Left ventricle myocardium inferior (tissue), 1 donor: Measurements from ENCODE around the gene COX5B. TPM values are rescaled to one million over a fixed set of nuclear protein-coding genes. Genes with fewer than 3 reads are reported as not detected.
"Not testable (repeated sequence)": the region's sequence is repeated elsewhere in the genome, so short reads cannot be mapped to it uniquely, and the experiment has no call there.

Experiments used
- DNase-seq: peaks from one replicate; pipeline ENCODE4 v3.0.0-alpha.2; 2020
- H3K27ac ChIP-seq: fragments of 200-600 bp; replicated peaks from 2 replicates; pipeline ENCODE4 v1.8.0; 2021
- H3K27me3 ChIP-seq: fragments of 200-600 bp; 2 replicates; pipeline ENCODE4 v1.8.0; 2021; ENCODE audit warnings: low read depth
- H3K36me3 ChIP-seq: fragments of 200-600 bp; 2 replicates; pipeline ENCODE4 v1.8.0; 2021
- H3K4me1 ChIP-seq: fragments of 200-600 bp; 2 replicates; pipeline ENCODE4 v1.8.0; 2021
- H3K4me3 ChIP-seq: fragments of 200-600 bp; 2 replicates; pipeline ENCODE4 v1.8.0; 2021; ENCODE audit warnings: mild to moderate bottlenecking, moderate library complexity
- H3K9me3 ChIP-seq: fragments of 200-600 bp; replicated peaks from 2 replicates; pipeline ENCODE4 v1.8.0; 2021
- intact Hi-C: fragments of 100-400 bp; cut with micrococcal nuclease; formaldehyde crosslinking; loops from one replicate; pipeline ENCODE4 v1.11.0; 2022
- total RNA-seq: library from RNA; stranded (reverse); fragmentation: NEBNext Ultra II Directional; extraction: Animal tissue kit (Norgen Biotek cat#: 25700); gene quantifications from one replicate; pipeline ENCODE4 v1.2.1, GENCODE V29; 2021
- TF ChIP-seq, protein P1 (sequence below): fragments of 200-600 bp; IDR thresholded peaks from 2 replicates; pipeline ENCODE4 v1.8.0; 2021; ENCODE audit warnings: antibody characterized with exemption, mild to moderate bottlenecking, borderline replicate concordance
- donor health status: DM: no; HTN: yes; CAD: no; lungs with severe emphysema.

Gene COX5B
- total RNA-seq, 1 donor from 2014 or later = 1,153 TPM

- TF ChIP-seq, protein P1, sequence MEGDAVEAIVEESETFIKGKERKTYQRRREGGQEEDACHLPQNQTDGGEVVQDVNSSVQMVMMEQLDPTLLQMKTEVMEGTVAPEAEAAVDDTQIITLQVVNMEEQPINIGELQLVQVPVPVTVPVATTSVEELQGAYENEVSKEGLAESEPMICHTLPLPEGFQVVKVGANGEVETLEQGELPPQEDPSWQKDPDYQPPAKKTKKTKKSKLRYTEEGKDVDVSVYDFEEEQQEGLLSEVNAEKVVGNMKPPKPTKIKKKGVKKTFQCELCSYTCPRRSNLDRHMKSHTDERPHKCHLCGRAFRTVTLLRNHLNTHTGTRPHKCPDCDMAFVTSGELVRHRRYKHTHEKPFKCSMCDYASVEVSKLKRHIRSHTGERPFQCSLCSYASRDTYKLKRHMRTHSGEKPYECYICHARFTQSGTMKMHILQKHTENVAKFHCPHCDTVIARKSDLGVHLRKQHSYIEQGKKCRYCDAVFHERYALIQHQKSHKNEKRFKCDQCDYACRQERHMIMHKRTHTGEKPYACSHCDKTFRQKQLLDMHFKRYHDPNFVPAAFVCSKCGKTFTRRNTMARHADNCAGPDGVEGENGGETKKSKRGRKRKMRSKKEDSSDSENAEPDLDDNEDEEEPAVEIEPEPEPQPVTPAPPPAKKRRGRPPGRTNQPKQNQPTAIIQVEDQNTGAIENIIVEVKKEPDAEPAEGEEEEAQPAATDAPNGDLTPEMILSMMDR = no peak
- Histone ChIP-seq H3K4me3 (no peak overlapping the region), H3K27ac (no peak overlapping the region), H3K9me3 (no peaks in the 10 kb centered on the region), H3K36me3 (no peaks in the 10 kb centered on the region), H3K4me1 (no peaks in the 10 kb centered on the region), H3K27me3 (no peaks in the 10 kb centered on the region)
- no peak for DNase-seq
- intact Hi-C loops = no loop called here
Measured at GRCh38 chr2:97617911-97618310, 28.0 kb upstream of the COX5B start.

- DNase-seq, H3K9me3 ChIP-seq, H3K36me3 ChIP-seq, intact Hi-C loops, H3K27ac ChIP-seq, H3K4me1 ChIP-seq, H3K4me3 ChIP-seq, H3K27me3 ChIP-seq: not testable (repeated sequence)
Measured at GRCh38 chr2:97618939-97619827, 26.7 kb upstream of the COX5B start.

GRCh38 chr2:97620492-97620891, 25.4 kb upstream of the COX5B start:
- H3K36me3 ChIP-seq, DNase-seq, H3K4me1 ChIP-seq, intact Hi-C loops, H3K27me3 ChIP-seq, H3K9me3 ChIP-seq, H3K4me3 ChIP-seq, H3K27ac ChIP-seq: not testable (repeated sequence)

DNA sequence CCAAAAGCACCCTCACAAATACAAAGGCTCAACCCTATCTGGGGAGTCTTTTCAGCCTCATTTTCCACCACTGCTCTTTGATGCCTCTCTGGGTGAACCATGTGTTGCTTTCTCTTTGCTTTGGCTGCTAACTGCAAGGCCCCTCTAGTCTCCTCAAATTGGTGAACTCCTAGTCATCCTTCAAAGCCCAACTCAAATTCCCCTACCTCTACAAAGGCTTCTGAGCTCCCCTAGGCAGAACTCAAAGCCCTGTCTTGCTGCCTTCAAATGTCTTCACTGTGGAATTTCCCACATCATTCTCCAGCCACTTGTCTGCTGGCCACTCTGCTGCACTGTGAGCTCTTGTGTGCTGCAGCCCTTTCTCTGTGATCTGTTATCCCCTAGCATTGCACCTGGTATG, 22.9 kb upstream of the COX5B start:
- DNase-seq, H3K27me3 ChIP-seq, H3K4me3 ChIP-seq, H3K9me3 ChIP-seq, H3K36me3 ChIP-seq, H3K4me1 ChIP-seq, intact Hi-C loops, H3K27ac ChIP-seq: not testable (repeated sequence)

GRCh38 chr2:97625354-97626048, 20.4 kb upstream of the COX5B start:
- H3K4me1 ChIP-seq, intact Hi-C loops, H3K27me3 ChIP-seq, DNase-seq, H3K36me3 ChIP-seq, H3K27ac ChIP-seq, H3K4me3 ChIP-seq, H3K9me3 ChIP-seq: not testable (repeated sequence)

GRCh38 chr2:97626049-97626430, 19.8 kb upstream of the COX5B start:
- H3K27me3 ChIP-seq, H3K9me3 ChIP-seq, H3K4me1 ChIP-seq, H3K27ac ChIP-seq, H3K4me3 ChIP-seq, H3K36me3 ChIP-seq, DNase-seq, intact Hi-C loops: not testable (repeated sequence)

DNA sequence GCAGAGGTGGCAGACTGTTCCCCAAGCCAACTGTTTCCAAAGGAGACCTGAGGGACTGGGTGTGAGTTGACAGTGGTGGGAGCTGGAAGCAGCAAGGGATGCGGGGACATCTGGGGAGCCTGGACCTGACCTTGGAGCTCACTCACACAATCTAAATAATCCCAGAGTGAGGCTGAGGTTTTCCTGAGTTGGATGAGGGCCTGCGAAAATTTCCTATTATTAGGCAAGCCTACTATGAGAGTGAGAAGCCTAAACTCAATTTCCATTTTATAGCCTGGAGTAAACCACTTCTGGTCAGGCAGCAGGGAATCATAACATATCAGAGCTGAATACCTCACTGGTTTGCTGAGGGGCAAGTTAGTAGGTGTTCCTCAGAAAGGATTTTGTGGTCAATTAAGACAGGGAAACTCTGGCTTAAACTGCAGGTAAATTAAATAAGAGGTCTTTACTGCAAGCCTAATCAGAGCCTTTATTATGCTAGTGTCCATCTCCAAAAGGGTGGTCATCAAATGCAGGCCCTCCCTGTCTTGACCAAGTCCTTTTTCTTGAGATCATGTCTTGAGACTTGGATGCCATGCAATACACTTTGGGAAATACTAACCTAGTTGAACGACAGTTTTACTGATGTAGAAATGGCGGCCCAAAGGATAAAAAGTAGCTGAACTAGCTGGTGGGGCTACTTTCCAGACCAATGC, 1.7 kb upstream of the COX5B start:
- peak overlapping the region; percentile 98 for H3K27ac ChIP-seq
- no peaks in the 10 kb centered on the region for H3K27me3 ChIP-seq
- no peak for DNase-seq
- H3K4me3 ChIP-seq = no peak overlapping the region
- peaks cover 38% of the 10 kb centered on the region for H3K4me1 ChIP-seq
- TF ChIP-seq, protein P1 = no peak
- peaks cover 23% of the 10 kb centered on the region for H3K36me3 ChIP-seq
- no peaks in the 10 kb centered on the region for H3K9me3 ChIP-seq
- intact Hi-C loops = no loop called here
